ENCODE data around the gene RRAGC.
"Not testable (repeated sequence)": the region's sequence is repeated elsewhere in the genome, so short reads cannot be mapped to it uniquely, and the experiment has no call there.

Gene RRAGC

GRCh38 chr1:38865112-38865715 is 5.6 kb upstream of the RRAGC start:
- no peak for DNase-seq (ENCODE audit: low read depth)
- no peak overlapping the region for H3K4me3 ChIP-seq (ENCODE audit: low read depth, low read length)

GRCh38 chr1:38860454-38860795 is 853 bp upstream of the RRAGC start:
- DNase-seq (ENCODE audit: low read depth): no peak
- peak overlapping the region; percentile 80 for H3K4me3 ChIP-seq (ENCODE audit: low read depth, low read length)

- peak overlapping the region; percentile 97 for H3K4me3 ChIP-seq (ENCODE audit: low read depth, low read length)
- DNase-seq (ENCODE audit: low read depth): no peak
Measured at GRCh38 chr1:38858833-38859560, 575 bp downstream of the RRAGC start.

- DNase-seq (ENCODE audit: low read depth): no peak
- H3K4me3 ChIP-seq (ENCODE audit: low read depth, low read length): no peak overlapping the region
Measured at GRCh38 chr1:38852780-38853179, 6.8 kb downstream of the RRAGC start.

GRCh38 chr1:38848071-38848470 is 11.5 kb downstream of the RRAGC start:
- no peak for DNase-seq (ENCODE audit: low read depth)
- no peak overlapping the region for H3K4me3 ChIP-seq (ENCODE audit: low read depth, low read length)

- H3K4me3 ChIP-seq (ENCODE audit: low read depth, low read length): no peak overlapping the region
- DNase-seq (ENCODE audit: low read depth): no peak
Measured at GRCh38 chr1:38846210-38846609, 13.4 kb downstream of the RRAGC start.

GRCh38 chr1:38845088-38845487 is 14.5 kb downstream of the RRAGC start:
- DNase-seq (ENCODE audit: low read depth); H3K4me3 ChIP-seq (ENCODE audit: low read depth, low read length): not testable (repeated sequence)

- DNase-seq (ENCODE audit: low read depth): no peak
- no peak overlapping the region for H3K4me3 ChIP-seq (ENCODE audit: low read depth, low read length)
Measured at GRCh38 chr1:38840281-38840680, 19.3 kb downstream of the RRAGC start.

GRCh38 chr1:38839363-38839762 is 20.2 kb downstream of the RRAGC start:
- no peak for DNase-seq (ENCODE audit: low read depth)
- H3K4me3 ChIP-seq (ENCODE audit: low read depth, low read length): no peak overlapping the region

- DNase-seq (ENCODE audit: low read depth); H3K4me3 ChIP-seq (ENCODE audit: low read depth, low read length): not testable (repeated sequence)
Measured at GRCh38 chr1:38836316-38836715, 23.3 kb downstream of the RRAGC start.

GRCh38 chr1:38834937-38835827 is 24.4 kb downstream of the RRAGC start:
- no peak overlapping the region for H3K4me3 ChIP-seq (ENCODE audit: low read depth, low read length)
- peak; percentile 56 for DNase-seq (ENCODE audit: low read depth)

GRCh38 chr1:38834221-38834782 is 25.3 kb downstream of the RRAGC start:
- H3K4me3 ChIP-seq (ENCODE audit: low read depth, low read length): no peak overlapping the region

GRCh38 chr1:38833146-38833545 is 26.4 kb downstream of the RRAGC start:
- no peak for DNase-seq (ENCODE audit: low read depth)
- H3K4me3 ChIP-seq (ENCODE audit: low read depth, low read length): no peak overlapping the region

More at GRCh38 chr1:38834221-38834782, 25.3 kb downstream of the RRAGC start:
- DNase-seq (ENCODE audit: low read depth): no peak

GRCh38 chr1:38832370-38832734 is 27.2 kb downstream of the RRAGC start:
- no peak overlapping the region for H3K4me3 ChIP-seq (ENCODE audit: low read depth, low read length)
- no peak for DNase-seq (ENCODE audit: low read depth)

GRCh38 chr1:38831731-38832369 is 27.7 kb downstream of the RRAGC start:
- no peak for DNase-seq (ENCODE audit: low read depth)
- H3K4me3 ChIP-seq (ENCODE audit: low read depth, low read length): no peak overlapping the region

GRCh38 chr1:38829368-38829767 is 30.2 kb downstream of the RRAGC start:
- DNase-seq (ENCODE audit: low read depth): no peak
- no peak overlapping the region for H3K4me3 ChIP-seq (ENCODE audit: low read depth, low read length)

GRCh38 chr1:38827318-38827717 is 32.3 kb downstream of the RRAGC start:
- no peak overlapping the region for H3K4me3 ChIP-seq (ENCODE audit: low read depth, low read length)
- no peak for DNase-seq (ENCODE audit: low read depth)

GRCh38 chr1:38826886-38827285 is 32.7 kb downstream of the RRAGC start:
- no peak overlapping the region for H3K4me3 ChIP-seq (ENCODE audit: low read depth, low read length)

GRCh38 chr1:38826262-38826661 is 33.3 kb downstream of the RRAGC start:
- H3K4me3 ChIP-seq (ENCODE audit: low read depth, low read length): no peak overlapping the region
- no peak for DNase-seq (ENCODE audit: low read depth)

More at GRCh38 chr1:38826886-38827285, 32.7 kb downstream of the RRAGC start:
- DNase-seq (ENCODE audit: low read depth): no peak

GRCh38 chr1:38820860-38821259 is 38.7 kb downstream of the RRAGC start:
- no peak for DNase-seq (ENCODE audit: low read depth)

More at GRCh38 chr1:38820860-38821259, 38.7 kb downstream of the RRAGC start:
- no peak overlapping the region for H3K4me3 ChIP-seq (ENCODE audit: low read depth, low read length)

All from skeletal muscle cell (primary cell).